ENCODE results near the gene OGA.
A peak's percentile ranks its signal among the peaks of the same experiment; 100 is the strongest.

The OGA gene

DNA sequence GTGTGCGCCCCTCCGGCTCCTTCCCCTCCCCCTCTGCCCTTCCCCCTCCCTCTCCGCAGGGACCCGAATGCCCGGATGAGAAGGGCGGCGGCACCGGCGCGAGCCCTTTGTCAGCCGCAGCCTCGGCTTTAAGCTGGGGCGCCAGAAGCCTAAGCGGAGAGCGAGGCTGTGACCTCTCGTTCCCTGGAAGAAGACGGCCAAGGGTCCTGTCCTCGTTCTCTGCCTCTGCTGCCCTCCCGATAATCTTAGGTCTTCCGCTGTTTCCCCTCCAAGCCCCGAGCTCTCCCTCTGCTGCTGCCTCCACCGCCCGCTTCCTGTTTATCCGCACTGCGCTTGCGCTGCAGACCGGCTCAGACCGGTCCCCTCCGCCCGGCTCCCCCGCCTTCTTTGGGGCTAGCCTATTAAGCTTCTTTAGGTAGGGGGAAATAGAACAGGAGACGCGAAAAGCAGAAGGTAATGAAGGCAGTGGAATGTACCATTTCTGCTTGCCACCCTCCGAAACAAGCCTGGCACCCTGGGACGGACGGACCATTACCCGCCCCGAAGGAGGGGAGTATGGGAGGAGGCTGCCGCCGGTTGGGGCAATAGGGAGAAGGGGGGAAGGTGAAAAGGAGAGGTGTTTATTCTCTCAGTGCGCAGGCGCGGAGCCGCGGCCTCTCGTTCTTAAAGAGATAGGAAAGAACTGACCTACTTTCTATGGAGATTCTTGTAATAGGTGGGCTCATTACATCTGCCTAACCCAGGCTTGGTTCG lies at the start of gene OGA:
Gene OGA (minus strand): TSS at position 326 of the 753 bp plus-strand sequence. CDS start 422 bp downstream, outside the sequence.
- peak; percentile 98 for DNase-seq (ENCODE audit: low spot score)

DNA sequence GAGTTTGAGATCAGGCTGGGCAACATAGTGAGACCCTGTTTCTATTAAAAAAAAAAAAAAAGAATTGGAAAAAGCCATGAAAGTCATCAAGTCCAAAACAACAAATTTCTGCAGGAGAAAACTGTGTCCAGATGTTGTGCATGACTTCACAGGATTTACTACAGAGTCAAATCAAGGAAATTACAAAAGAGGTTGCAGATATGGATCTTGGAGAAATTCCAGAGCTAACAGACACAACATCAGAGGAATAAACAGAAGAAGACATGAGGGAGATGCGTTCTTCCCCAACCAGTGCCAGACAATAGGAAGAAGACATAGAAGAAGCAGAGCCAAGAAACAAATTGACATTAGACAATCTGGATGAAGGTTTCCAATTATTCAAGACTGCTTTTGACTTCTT lies 49.7 kb upstream of the OGA start:
- no peak for DNase-seq (ENCODE audit: low spot score)

DNA sequence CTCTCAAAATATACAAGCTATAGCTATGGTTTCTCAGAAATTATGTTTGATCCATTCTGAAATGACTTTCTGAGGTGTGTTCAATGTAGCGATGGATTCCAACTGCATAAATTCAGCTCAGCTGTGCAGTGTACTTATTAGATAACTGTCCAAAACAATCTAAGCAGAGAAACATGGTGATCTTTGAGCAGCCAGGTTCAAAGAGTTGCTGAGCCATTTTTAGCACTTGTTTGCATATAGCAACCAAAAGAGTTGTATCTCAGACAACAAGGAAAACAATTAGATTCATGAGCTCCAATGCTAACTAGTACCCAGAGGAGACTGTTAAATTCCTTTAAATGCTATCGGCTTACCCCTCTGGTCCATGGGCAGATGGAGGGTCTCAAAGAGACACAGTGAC lies 41.3 kb upstream of the OGA start:
- no peak for DNase-seq (ENCODE audit: low spot score)

DNA sequence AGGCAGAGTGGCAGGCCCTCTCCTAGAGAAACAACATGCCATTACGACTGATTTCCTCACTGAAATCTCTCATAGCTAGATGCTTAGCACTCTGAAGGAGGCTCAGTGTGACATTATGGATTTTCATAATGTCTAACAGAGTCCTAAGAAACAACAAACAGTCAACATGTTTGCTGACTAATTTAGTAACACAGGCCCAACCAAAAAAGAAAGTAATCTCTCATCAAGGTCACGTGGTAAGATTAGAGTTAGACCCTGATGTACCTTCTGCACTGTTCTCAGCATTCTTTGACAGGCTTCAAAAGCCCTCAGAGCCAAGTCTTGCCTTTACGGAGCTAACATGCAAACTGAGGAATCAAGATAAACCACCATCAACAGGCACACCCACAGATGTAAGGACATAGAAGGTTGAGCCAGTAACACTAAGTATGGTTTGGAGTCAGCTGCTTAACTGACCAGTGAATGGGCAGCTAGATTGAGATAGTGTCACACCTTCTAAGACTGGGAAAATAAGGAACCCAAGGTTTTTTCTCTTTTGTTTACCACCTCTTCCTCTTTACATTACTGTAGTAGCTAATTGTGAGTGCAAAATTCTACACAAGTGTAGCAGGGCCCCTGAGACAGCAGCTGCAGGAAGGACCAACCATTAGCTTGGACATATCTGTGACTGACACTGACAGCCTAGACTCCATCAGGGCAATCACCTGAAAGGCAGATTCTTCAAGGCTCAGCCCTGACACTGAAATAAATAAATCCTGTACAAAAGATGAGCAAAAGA lies 40.7 kb upstream of the OGA start:
- no peak for DNase-seq (ENCODE audit: low spot score)

DNA sequence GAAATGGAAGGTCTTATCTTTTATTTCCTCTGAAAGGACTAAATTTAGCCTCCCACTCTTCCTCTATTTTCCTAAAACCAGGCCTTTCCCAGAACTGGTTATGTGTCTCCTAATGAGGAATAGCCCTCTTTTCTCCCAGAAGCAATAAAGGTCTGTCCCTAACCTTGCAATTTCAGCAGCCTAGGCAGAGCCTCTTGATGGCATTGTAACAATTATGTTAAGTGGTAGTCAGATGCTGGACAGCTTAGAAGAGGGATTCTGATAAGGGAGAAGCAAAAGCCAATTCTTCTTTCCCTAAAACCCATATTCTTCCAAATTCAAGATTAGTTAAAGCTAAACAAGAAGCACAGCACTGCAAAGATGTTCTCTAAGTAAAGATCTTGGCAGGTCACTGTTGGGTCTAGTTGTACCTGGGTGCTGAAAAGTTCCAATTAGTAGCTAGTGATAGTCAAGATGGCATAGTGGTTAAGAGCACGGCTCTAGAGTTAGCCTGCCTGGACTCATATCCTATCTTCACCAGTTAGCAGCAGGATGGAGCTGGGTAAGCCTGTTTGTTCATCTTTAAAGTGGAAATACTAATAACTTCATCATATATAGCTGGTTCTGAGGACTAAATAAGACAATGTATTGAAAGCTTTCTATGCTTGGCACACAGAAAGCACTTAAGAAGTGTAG lies 39.7 kb upstream of the OGA start:
- no peak for DNase-seq (ENCODE audit: low spot score)

DNA sequence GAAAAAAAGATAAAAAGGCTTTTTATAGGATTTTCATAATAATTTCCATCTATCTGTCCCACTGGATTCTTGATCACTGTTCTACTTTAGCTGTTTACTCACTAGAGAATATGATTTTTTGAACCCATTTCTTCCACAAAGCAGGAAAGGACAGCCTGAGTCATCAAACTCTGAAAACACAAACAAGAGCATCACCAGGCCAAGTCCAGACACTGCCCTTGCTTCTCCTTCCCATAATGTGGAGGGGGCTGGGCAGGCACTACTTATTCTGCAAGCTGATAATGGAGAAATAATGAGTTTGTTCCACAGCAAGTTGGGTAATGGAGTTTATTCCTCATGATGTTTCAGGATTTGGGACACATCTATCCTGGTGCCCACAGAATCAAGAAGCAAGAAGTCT lies 38.4 kb upstream of the OGA start:
- DNase-seq (ENCODE audit: low spot score) = no peak

DNA sequence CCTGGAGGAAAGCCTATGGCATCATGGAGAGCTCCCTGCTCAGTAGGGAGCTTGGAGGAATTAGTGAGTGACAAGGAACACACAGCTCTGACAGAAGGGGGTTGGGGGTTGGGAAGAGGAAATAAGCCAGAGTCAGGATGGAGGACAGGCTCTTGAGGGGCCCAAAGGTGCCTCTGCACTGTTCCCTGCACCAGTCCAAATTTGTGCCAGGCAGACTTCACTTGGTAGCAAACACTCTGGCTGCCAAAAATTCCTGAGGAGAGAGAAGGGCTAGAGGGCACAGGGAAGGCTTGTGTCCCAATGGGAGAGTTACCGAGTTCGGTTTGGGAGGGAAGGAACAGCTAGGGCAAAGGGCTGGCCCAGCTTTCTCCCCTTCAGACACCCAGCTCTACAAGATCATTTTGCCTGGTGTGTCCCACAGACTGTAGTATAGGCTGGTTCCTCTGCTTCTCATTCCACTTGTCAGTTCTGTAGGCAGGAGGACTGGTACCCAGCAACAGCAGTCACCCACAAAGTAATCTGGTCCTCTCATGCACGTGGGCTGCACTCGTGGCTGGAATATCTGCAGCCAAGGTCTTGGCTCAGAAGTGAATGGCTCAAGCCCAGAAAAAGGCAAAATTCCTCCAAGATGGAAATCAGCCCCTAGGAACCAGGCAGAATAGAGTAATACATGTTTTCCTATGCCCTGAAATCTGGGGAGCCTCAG lies 33.3 kb upstream of the OGA start:
- DNase-seq (ENCODE audit: low spot score) = no peak

GRCh38 chr10:101850749-101851148 lies 32.5 kb upstream of the OGA start:
- no peak for DNase-seq (ENCODE audit: low spot score)

GRCh38 chr10:101848894-101849351 lies 30.7 kb upstream of the OGA start:
- no peak for DNase-seq (ENCODE audit: low spot score)

GRCh38 chr10:101848408-101848807 lies 30.2 kb upstream of the OGA start:
- DNase-seq (ENCODE audit: low spot score) = no peak

- no peak for DNase-seq (ENCODE audit: low spot score)
Observed at GRCh38 chr10:101845893-101846292, 27.6 kb upstream of the OGA start.

- peak; percentile 83 for DNase-seq (ENCODE audit: low spot score)
Observed at GRCh38 chr10:101843032-101844021, 25.1 kb upstream of the OGA start, which contains the start of gene KCNIP2. KCNIP2 (minus strand) TSS chr10:101843800; CDS start chr10:101843568, 232 bp downstream.

DNA sequence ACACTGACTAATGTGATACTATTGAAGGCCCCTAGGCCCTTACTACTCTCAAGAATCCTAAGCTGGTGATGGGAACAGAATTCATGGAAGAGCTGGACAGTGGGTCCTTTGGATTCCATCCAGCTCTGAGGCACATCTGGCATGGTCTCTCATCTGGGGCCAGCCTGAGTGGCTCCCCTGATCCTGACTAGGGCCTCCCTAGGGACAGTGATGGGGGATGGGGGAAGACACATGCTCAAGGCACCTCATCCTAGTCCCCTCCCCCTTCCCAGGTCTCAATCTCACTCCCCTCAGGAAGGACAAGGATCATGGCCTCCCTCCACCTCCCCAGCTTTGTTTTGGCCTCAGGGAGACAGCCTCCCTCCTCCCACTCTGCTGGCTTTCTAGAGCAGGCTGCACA lies 23.6 kb upstream of the OGA start:
- DNase-seq (ENCODE audit: low spot score) = no peak

- peak; percentile 92 for DNase-seq (ENCODE audit: low spot score)
Observed at GRCh38 chr10:101840741-101841453, 22.7 kb upstream of the OGA start.

DNA sequence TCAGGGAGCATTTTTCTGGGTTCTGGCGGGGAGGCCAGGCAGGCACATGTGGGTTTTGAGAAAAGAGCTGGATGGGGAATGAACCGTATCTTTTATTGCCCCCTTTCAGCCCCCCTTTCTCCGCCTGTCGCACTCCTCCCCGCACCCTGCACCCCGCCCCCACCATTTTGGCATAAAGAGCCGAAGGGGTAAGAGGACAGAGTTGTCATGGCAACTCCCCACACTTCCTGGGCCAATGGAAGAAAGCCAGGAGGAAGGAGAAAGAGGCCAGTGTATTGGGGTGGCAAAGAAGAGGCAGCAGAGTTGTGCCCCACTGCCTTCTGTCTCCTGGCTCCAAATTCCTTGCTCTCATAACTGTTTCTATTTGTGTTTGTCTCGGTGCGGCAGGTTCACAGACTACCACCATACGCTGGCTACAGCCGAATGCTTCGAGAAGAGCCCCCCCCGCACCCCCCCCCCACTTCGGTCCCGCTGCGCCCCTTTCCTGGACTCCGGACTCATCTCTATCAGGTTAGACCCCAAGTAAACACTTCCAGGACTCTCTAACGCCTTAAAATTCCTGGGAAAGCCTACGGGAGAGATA lies 21.9 kb upstream of the OGA start:
- no peak for DNase-seq (ENCODE audit: low spot score)

DNA sequence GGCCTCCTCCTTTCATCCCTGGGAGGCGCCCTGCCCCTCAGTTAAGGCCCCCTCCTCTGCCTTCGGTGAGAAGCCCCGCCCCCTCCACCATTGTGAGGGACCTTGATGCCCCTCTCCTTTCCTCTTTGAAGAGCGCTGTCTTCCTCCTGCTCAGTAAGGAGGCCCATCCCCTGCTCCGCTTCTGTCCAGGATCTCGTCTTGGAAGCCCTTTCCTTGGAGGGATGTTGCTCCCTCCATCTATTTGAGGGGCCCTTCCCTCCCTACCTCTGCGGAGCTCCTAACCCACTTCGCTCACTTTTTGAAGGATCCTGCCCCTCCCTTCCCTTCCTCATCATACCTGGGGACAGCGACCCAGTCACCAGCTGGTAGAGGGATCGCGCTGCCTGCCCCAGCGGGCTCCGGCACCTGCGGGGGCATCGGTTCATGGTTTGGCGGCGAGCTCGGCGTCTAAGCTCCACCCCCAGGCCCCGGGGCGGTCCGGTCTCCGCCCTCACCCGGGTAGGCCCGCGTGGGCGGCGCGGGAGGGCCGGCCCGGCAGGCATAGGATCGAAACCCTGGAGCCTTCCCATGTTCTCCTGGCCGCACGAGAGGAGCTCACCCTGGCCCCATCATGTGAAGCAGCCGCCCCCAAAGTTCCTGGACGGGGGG lies 21.3 kb upstream of the OGA start:
- peak; percentile 79 for DNase-seq (ENCODE audit: low spot score)

DNA sequence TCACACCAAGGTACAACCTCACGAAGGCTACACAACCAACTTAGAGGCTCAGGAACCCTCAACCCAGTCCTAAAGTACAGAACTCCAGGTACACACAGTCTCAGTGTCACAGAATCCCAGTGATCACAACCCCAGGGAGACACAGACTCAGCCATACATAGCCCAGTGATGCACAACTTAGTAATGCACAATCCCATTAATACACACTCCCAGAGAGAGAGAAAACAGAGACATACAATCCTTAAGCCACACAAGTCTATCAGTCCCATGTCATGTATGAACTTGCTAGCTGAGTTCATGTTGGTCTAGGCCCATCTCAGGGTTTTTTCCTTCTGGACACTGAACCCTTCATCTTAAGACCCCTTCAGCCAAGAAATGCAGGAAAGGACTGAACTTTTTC lies 20.8 kb upstream of the OGA start:
- no peak for DNase-seq (ENCODE audit: low spot score)

- DNase-seq (ENCODE audit: low spot score) = no peak
Observed at GRCh38 chr10:101838416-101838970, 20.2 kb upstream of the OGA start.

GRCh38 chr10:101837748-101838147 lies 19.5 kb upstream of the OGA start:
- DNase-seq (ENCODE audit: low spot score) = no peak
